Measurements from ENCODE around the gene LHFPL6. TPM values are rescaled to one million over a fixed set of nuclear protein-coding genes. Genes with fewer than 3 reads are reported as not detected.
A peak's percentile ranks its signal among the peaks of the same experiment; 100 is the strongest.

The LHFPL6 gene
- total RNA-seq, 6 experiments from 2014 or later: 57.5 to 75.3 (median 61.4) TPM

DNA sequence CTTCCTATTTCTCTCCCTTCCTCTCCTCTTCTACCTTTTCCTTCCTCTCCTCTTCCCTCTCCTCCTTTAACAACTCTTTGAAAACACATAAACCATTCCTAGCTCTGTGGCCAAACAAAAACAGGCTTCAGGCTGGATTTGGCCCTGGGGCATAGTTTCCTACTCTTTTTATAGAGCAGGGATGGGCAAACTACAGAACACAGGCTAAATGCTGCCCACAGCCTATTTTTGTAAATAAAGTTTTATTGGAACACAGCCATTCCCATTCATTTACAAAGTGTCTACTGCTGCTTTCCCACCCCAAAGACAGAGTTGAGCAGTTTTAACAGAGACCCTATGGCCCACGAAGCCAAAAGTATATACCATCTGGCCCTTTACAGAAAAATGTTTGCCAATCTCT lies 35.4 kb downstream of the LHFPL6 start:
- TF ChIP-seq, protein P1, sequence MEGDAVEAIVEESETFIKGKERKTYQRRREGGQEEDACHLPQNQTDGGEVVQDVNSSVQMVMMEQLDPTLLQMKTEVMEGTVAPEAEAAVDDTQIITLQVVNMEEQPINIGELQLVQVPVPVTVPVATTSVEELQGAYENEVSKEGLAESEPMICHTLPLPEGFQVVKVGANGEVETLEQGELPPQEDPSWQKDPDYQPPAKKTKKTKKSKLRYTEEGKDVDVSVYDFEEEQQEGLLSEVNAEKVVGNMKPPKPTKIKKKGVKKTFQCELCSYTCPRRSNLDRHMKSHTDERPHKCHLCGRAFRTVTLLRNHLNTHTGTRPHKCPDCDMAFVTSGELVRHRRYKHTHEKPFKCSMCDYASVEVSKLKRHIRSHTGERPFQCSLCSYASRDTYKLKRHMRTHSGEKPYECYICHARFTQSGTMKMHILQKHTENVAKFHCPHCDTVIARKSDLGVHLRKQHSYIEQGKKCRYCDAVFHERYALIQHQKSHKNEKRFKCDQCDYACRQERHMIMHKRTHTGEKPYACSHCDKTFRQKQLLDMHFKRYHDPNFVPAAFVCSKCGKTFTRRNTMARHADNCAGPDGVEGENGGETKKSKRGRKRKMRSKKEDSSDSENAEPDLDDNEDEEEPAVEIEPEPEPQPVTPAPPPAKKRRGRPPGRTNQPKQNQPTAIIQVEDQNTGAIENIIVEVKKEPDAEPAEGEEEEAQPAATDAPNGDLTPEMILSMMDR (IDR thresholded peaks at IDR 0.05): no peak
- peaks cover 3% of the 10 kb centered on the region; the same call in 1 of the 2 replicates for H3K27me3 Mint-ChIP-seq (ENCODE audit: insufficient read depth)
- no peak for DNase-seq
- peaks cover 66% of the 10 kb centered on the region for H3K4me1 Mint-ChIP-seq (ENCODE audit: low read depth)
- no peak overlapping the region for H3K4me3 Mint-ChIP-seq
- H3K27ac Mint-ChIP-seq: peak overlapping the region; percentile 72
- H3K36me3 Mint-ChIP-seq (ENCODE audit: low read depth): no peaks in the 10 kb centered on the region; the same call in 1 of the 2 replicates
- H3K9me3 Mint-ChIP-seq: no peaks in the 10 kb centered on the region

DNA sequence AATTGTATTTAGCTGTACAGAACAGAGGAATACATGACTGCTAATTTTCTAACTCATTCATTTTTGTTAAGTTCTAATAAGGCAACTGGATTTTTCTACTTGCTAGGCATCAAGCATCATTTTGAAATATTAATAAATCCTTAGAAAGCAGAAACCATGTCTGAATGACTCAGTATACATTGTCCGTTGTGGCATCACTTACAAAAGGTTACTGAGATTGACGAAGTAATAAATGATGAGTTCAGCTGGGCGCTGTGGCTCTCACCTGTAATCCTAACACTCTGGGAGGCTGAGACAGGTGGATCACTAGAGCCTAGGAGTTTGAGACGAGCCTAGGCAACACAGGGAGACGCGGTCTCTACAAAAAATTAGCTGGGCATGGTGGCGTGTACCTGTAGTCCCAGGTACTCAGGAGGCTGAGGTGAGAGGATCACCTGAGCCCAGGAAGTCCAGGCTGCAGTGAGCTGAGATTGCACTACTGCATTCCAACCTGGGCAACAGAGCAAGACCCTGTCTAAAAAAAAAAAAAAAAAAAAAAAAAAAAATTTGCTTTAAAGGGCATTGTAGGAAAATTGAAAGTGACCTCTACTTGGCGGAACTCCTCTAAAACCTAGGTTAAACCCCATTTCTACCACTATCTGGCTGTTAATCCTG lies 36.6 kb downstream of the LHFPL6 start:
- Mint-ChIP-seq H3K36me3 (ENCODE audit: low read depth) (no peaks in the 10 kb centered on the region; the same call in 1 of the 2 replicates), H3K9me3 (no peaks in the 10 kb centered on the region), H3K27me3 (ENCODE audit: insufficient read depth) (peaks cover 3% of the 10 kb centered on the region; the same call in 1 of the 2 replicates), H3K27ac (peak overlapping the region; percentile 89), H3K4me3 (peak overlapping the region; percentile 77), H3K4me1 (ENCODE audit: low read depth) (peaks cover 69% of the 10 kb centered on the region)
- TF ChIP-seq, protein P1 (IDR thresholded peaks at IDR 0.05): no peak
- DNase-seq: no peak

DNA sequence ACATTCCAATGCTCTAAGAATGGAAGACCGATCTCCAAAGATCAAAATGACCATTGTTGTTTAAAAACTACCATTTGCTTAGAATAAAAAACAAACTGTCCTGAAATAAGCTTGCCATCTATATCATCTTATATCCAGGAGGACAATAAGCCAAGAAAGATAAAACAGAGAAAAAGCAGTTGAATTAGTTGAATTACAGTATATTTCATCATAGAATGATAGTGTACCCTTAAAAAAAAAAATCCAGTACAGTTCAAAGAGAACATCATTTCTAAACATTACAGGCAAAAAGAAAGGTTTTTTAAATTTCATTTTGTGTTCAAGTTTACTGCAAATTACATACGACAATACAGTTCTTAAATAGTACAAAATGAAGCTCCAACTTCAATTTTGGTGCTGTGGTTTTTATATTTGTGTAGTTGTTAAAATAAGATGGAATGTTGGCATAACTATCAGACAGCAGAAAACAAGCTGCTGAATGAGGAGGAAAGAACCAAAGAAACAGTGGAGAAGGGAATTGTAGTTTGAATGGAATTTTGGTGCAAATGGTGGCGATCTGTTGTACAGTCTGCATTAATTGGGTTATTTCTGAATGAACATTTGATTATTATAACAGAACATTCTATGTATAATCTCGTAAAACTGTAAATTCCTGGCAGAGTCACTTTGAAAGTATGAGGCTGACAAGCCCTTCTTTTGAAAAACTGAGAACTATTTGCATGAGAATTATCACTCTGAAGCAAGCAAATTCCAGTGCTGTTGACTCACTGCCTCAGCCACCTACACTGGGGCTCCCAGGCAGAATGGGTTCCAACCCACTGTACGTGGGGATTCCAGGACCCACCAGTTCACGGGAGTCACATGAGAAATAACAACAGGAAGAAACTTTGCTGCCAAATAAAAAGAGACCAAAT lies 37.7 kb downstream of the LHFPL6 start:
- Mint-ChIP-seq H3K27ac (peak overlapping the region; percentile 89), H3K4me1 (ENCODE audit: low read depth) (peaks cover 69% of the 10 kb centered on the region), H3K4me3 (peak overlapping the region; percentile 77), H3K36me3 (ENCODE audit: low read depth) (no peaks in the 10 kb centered on the region), H3K9me3 (no peaks in the 10 kb centered on the region), H3K27me3 (ENCODE audit: insufficient read depth) (peaks cover 3% of the 10 kb centered on the region; the same call in 1 of the 2 replicates)
- TF ChIP-seq, protein P1 (IDR thresholded peaks at IDR 0.05): no peak
- peak; percentile 90 for DNase-seq

DNA sequence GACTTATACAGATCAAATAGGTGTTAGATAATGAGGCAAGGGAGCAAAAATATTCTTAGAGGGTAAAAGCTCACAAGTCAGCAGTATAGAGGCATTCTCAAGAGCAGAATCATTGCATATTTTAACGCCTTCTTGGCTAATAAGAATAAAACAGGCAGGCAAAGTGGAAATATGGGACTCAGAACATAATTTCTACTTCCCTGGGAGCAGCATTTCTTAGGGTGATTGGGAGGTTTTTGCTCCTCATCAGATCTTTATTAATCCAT lies 39.6 kb downstream of the LHFPL6 start:
- TF ChIP-seq, protein P1 (IDR thresholded peaks at IDR 0.05): no peak
- no peak overlapping the region for H3K4me3 Mint-ChIP-seq
- peaks cover 75% of the 10 kb centered on the region for H3K4me1 Mint-ChIP-seq (ENCODE audit: low read depth)
- 0 out of 2 replicates have a peak overlapping the region, but pooled peaks have one; percentile 15 for H3K27ac Mint-ChIP-seq
- no peak for DNase-seq
- peaks cover 3% of the 10 kb centered on the region; the same call in 1 of the 2 replicates for H3K27me3 Mint-ChIP-seq (ENCODE audit: insufficient read depth)
- peaks cover 15% of the 10 kb centered on the region for H3K36me3 Mint-ChIP-seq (ENCODE audit: low read depth)
- H3K9me3 Mint-ChIP-seq: no peaks in the 10 kb centered on the region; the same call in 1 of the 2 replicates

DNA sequence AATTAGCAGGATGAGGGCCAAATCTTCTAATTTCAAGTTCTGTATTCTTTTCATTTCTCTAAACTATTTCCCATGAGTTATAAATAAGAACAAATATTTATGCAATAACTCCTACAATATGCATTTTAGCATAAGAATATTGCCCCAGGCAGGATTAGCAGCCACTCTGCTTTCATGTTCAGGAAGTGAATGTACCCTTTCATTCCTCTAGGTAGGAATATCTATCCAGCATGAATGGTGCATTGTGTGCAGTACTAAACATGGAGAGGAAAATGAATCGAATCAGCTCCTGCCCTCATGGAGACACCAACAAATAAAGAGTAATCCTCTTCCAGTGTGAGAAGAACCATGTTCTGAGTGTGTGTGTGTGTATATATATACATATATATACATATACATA lies 41.0 kb downstream of the LHFPL6 start:
- TF ChIP-seq, protein P1 (IDR thresholded peaks at IDR 0.05): no peak
- peaks cover 61% of the 10 kb centered on the region for H3K4me1 Mint-ChIP-seq (ENCODE audit: low read depth)
- peaks cover 3% of the 10 kb centered on the region; the same call in 1 of the 2 replicates for H3K27me3 Mint-ChIP-seq (ENCODE audit: insufficient read depth)
- peaks cover 29% of the 10 kb centered on the region for H3K36me3 Mint-ChIP-seq (ENCODE audit: low read depth)
- DNase-seq: no peak
- H3K27ac Mint-ChIP-seq: no peak overlapping the region
- no peaks in the 10 kb centered on the region; the same call in 1 of the 2 replicates for H3K9me3 Mint-ChIP-seq
- no peak overlapping the region for H3K4me3 Mint-ChIP-seq

All from HFFc6 (cell line).